ENCODE data around the gene ENPP6.

ENPP6 gene

DNA sequence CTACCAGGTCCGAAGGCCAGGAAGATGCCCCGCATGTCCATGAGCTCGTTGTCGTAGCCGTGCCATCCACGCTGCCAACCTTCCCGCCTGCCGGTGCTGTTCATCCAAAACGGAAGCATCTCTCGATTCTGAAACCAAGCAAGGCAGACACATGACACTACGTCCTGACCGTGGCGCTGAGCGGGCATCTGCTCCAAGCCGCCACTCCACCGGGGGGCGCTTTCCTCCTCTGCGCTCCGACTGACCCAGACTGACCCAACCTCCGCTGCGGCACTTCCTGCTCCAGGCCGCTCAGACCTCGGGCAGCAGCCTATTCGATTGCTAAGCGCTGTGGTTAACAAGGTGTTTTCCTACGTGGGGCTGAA lies 120.5 kb downstream of the ENPP6 start:
- no peaks in the 10 kb centered on the region for H3K36me3 ChIP-seq (ENCODE audit: control insufficient read depth in 2 of 2, insufficient read depth in 1 of 2, low read length in 2 of 2)
- no peak overlapping the region for H3K4me3 ChIP-seq (ENCODE audit: low read depth, low read length)
- ChIA-PET CTCF (interaction anchor here (0.8 to 1.1 kb wide), 2 partner anchors 59 to 109 kb away, joined by 3 to 4 read pairs; no protein-coding TSS in a partner anchor), POLR2A (no interaction called here)
- no peaks in the 10 kb centered on the region for H3K9me3 ChIP-seq (ENCODE audit: control insufficient read depth, insufficient read depth, low read depth, low read length)
- no peak overlapping the region for H3K27ac ChIP-seq (ENCODE audit: extremely low read depth, low read depth, low read length)
- H3K4me1 ChIP-seq (ENCODE audit: control insufficient read depth, insufficient read depth, low read length): no peaks in the 10 kb centered on the region
- TF ChIP-seq HOXC10 (CRISPR knock-in tag; IDR thresholded peaks at IDR 0.05): no peak
- TF ChIP-seq, protein P1, sequence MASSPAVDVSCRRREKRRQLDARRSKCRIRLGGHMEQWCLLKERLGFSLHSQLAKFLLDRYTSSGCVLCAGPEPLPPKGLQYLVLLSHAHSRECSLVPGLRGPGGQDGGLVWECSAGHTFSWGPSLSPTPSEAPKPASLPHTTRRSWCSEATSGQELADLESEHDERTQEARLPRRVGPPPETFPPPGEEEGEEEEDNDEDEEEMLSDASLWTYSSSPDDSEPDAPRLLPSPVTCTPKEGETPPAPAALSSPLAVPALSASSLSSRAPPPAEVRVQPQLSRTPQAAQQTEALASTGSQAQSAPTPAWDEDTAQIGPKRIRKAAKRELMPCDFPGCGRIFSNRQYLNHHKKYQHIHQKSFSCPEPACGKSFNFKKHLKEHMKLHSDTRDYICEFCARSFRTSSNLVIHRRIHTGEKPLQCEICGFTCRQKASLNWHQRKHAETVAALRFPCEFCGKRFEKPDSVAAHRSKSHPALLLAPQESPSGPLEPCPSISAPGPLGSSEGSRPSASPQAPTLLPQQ (tag by site-specific recombination; IDR thresholded peaks at IDR 0.05): no peak
- TF ChIP-seq ZNF555 (tag by site-specific recombination; conservative IDR thresholded peaks at IDR 0.05): no peak
- TF ChIP-seq EGR2 (tag by site-specific recombination; IDR thresholded peaks at IDR 0.05; ENCODE audit: low read depth): no peak
- no peak for TF ChIP-seq ZNF544 (tag by site-specific recombination; IDR thresholded peaks at IDR 0.05)
- TF ChIP-seq OVOL3 (tag by site-specific recombination; IDR thresholded peaks at IDR 0.05): no peak
- TF ChIP-seq ZBTB21 (tag by site-specific recombination; IDR thresholded peaks at IDR 0.05): no peak
- TF ChIP-seq SALL2 (tag by site-specific recombination; IDR thresholded peaks at IDR 0.05; ENCODE audit: borderline replicate concordance): no peak
- TF ChIP-seq, protein P2, sequence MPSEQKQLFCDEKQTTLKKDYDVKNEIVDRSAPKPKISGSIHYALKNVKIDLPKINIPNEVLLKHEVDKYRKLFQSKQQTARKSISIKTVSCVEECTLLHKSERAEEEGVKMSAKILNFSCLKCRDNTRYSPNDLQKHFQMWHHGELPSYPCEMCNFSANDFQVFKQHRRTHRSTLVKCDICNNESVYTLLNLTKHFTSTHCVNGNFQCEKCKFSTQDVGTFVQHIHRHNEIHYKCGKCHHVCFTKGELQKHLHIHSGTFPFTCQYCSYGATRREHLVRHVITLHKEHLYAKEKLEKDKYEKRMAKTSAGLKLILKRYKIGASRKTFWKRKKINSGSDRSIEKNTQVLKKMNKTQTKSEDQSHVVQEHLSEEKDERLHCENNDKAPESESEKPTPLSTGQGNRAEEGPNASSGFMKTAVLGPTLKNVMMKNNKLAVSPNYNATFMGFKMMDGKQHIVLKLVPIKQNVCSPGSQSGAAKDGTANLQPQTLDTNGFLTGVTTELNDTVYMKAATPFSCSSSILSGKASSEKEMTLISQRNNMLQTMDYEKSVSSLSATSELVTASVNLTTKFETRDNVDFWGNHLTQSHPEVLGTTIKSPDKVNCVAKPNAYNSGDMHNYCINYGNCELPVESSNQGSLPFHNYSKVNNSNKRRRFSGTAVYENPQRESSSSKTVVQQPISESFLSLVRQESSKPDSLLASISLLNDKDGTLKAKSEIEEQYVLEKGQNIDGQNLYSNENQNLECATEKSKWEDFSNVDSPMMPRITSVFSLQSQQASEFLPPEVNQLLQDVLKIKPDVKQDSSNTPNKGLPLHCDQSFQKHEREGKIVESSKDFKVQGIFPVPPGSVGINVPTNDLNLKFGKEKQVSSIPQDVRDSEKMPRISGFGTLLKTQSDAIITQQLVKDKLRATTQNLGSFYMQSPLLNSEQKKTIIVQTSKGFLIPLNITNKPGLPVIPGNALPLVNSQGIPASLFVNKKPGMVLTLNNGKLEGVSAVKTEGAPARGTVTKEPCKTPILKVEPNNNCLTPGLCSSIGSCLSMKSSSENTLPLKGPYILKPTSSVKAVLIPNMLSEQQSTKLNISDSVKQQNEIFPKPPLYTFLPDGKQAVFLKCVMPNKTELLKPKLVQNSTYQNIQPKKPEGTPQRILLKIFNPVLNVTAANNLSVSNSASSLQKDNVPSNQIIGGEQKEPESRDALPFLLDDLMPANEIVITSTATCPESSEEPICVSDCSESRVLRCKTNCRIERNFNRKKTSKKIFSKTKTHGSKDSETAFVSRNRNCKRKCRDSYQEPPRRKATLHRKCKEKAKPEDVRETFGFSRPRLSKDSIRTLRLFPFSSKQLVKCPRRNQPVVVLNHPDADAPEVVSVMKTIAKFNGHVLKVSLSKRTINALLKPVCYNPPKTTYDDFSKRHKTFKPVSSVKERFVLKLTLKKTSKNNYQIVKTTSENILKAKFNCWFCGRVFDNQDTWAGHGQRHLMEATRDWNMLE (tag by site-specific recombination; conservative IDR thresholded peaks at IDR 0.05; ENCODE audit: low read depth): no peak
- TF ChIP-seq, protein P3, sequence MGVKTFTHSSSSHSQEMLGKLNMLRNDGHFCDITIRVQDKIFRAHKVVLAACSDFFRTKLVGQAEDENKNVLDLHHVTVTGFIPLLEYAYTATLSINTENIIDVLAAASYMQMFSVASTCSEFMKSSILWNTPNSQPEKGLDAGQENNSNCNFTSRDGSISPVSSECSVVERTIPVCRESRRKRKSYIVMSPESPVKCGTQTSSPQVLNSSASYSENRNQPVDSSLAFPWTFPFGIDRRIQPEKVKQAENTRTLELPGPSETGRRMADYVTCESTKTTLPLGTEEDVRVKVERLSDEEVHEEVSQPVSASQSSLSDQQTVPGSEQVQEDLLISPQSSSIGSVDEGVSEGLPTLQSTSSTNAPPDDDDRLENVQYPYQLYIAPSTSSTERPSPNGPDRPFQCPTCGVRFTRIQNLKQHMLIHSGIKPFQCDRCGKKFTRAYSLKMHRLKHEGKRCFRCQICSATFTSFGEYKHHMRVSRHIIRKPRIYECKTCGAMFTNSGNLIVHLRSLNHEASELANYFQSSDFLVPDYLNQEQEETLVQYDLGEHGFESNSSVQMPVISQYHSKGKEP (tag by site-specific recombination; IDR thresholded peaks at IDR 0.05): no peak
- no peak for TF ChIP-seq RBAK (tag by site-specific recombination; IDR thresholded peaks at IDR 0.05)
- TF ChIP-seq ZNF169 (tag by site-specific recombination; IDR thresholded peaks at IDR 0.05): no peak
- TF ChIP-seq ZNF112 (tag by site-specific recombination; IDR thresholded peaks at IDR 0.05): no peak
- TF ChIP-seq, protein P4, sequence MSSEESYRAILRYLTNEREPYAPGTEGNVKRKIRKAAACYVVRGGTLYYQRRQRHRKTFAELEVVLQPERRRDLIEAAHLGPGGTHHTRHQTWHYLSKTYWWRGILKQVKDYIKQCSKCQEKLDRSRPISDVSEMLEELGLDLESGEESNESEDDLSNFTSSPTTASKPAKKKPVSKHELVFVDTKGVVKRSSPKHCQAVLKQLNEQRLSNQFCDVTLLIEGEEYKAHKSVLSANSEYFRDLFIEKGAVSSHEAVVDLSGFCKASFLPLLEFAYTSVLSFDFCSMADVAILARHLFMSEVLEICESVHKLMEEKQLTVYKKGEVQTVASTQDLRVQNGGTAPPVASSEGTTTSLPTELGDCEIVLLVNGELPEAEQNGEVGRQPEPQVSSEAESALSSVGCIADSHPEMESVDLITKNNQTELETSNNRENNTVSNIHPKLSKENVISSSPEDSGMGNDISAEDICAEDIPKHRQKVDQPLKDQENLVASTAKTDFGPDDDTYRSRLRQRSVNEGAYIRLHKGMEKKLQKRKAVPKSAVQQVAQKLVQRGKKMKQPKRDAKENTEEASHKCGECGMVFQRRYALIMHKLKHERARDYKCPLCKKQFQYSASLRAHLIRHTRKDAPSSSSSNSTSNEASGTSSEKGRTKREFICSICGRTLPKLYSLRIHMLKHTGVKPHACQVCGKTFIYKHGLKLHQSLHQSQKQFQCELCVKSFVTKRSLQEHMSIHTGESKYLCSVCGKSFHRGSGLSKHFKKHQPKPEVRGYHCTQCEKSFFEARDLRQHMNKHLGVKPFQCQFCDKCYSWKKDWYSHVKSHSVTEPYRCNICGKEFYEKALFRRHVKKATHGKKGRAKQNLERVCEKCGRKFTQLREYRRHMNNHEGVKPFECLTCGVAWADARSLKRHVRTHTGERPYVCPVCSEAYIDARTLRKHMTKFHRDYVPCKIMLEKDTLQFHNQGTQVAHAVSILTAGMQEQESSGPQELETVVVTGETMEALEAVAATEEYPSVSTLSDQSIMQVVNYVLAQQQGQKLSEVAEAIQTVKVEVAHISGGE (tag by site-specific recombination; conservative IDR thresholded peaks at IDR 0.05; ENCODE audit: low read depth): no peak
- no peak for TF ChIP-seq ZNF146 (tag by site-specific recombination; IDR thresholded peaks at IDR 0.05)
- TF ChIP-seq ZNF311 (tag by site-specific recombination; IDR thresholded peaks at IDR 0.05; ENCODE audit: borderline replicate concordance): no peak
- no peak for TF ChIP-seq ZIC2 (tag by site-specific recombination; IDR thresholded peaks at IDR 0.05)
- TF ChIP-seq, protein P5, sequence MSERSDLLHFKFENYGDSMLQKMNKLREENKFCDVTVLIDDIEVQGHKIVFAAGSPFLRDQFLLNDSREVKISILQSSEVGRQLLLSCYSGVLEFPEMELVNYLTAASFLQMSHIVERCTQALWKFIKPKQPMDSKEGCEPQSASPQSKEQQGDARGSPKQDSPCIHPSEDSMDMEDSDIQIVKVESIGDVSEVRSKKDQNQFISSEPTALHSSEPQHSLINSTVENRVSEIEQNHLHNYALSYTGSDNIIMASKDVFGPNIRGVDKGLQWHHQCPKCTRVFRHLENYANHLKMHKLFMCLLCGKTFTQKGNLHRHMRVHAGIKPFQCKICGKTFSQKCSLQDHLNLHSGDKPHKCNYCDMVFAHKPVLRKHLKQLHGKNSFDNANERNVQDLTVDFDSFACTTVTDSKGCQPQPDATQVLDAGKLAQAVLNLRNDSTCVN (tag by site-specific recombination; optimal IDR thresholded peaks at IDR 0.05): no peak

Measured in HEK293 (cell line).